Kasumi-1 (cell line): ENCODE measurements around the gene IL1RAPL1.

Experiments used
- DNase-seq, 2 experiments: peaks; one replicate each; lab custom pipeline; 2025; lab: John Stamatoyannopoulos, UW

Gene IL1RAPL1

GRCh38 chrX:28586981-28587551 is at the start of gene IL1RAPL1:
IL1RAPL1 (plus strand) TSS chrX:28587446.
- DNase-seq, result no peak

- DNase-seq, result no peak
Measured at GRCh38 chrX:28542791-28543190, 44.5 kb upstream of the IL1RAPL1 start.

GRCh38 chrX:28549838-28550237 is 37.4 kb upstream of the IL1RAPL1 start:
- no peak for DNase-seq

GRCh38 chrX:28550331-28550872 is 36.8 kb upstream of the IL1RAPL1 start:
- no peak for DNase-seq

GRCh38 chrX:28552322-28552721 is 34.9 kb upstream of the IL1RAPL1 start:
- no peak for DNase-seq

- no peak for DNase-seq
Measured at GRCh38 chrX:28552882-28553829, 34.1 kb upstream of the IL1RAPL1 start.

- no peak for DNase-seq
Measured at GRCh38 chrX:28576117-28576516, 11.1 kb upstream of the IL1RAPL1 start.

- DNase-seq, result no peak
Measured at GRCh38 chrX:28581522-28581921, 5.7 kb upstream of the IL1RAPL1 start.

GRCh38 chrX:28582511-28582910 is 4.7 kb upstream of the IL1RAPL1 start:
- DNase-seq, result no peak

- no peak for DNase-seq
Measured at GRCh38 chrX:28584025-28584424, 3.2 kb upstream of the IL1RAPL1 start.

GRCh38 chrX:28585767-28586166 is 1.5 kb upstream of the IL1RAPL1 start:
- no peak for DNase-seq

- DNase-seq, result no peak
Measured at GRCh38 chrX:28586286-28586685, 960 bp upstream of the IL1RAPL1 start.

- no peak for DNase-seq
Measured at GRCh38 chrX:28589046-28589445, 1.8 kb downstream of the IL1RAPL1 start.

GRCh38 chrX:28590396-28590795 is 3.1 kb downstream of the IL1RAPL1 start:
- no peak for DNase-seq

GRCh38 chrX:28591542-28591941 is 4.3 kb downstream of the IL1RAPL1 start:
- no peak for DNase-seq

- DNase-seq, result no peak
Measured at GRCh38 chrX:28595346-28595745, 8.1 kb downstream of the IL1RAPL1 start.

- DNase-seq, result no peak
Measured at GRCh38 chrX:28599957-28600356, 12.7 kb downstream of the IL1RAPL1 start.

- DNase-seq, result no peak
Measured at GRCh38 chrX:28609003-28609402, 21.8 kb downstream of the IL1RAPL1 start.

GRCh38 chrX:28609917-28610613 is 22.8 kb downstream of the IL1RAPL1 start:
- DNase-seq, result no peak

GRCh38 chrX:28610746-28611145 is 23.5 kb downstream of the IL1RAPL1 start:
- no peak for DNase-seq

- DNase-seq, result no peak
Measured at GRCh38 chrX:28613558-28613957, 26.3 kb downstream of the IL1RAPL1 start.

- DNase-seq, result no peak
Measured at GRCh38 chrX:28625223-28625622, 38.0 kb downstream of the IL1RAPL1 start.

GRCh38 chrX:28626515-28626914 is 39.3 kb downstream of the IL1RAPL1 start:
- no peak for DNase-seq
